GM12878 (cell line): ENCODE measurements around the gene DLL1.

Source experiments
- ATF3 ChIP-seq: IDR thresholded peaks from 2 replicates; pipeline ENCODE4 v1.6.1; 2011; ENCODE audit warnings: low read depth, mild to moderate bottlenecking, low read length, moderate library complexity, borderline replicate concordance; ENCODE audit errors: extremely low read depth
- CTCF ChIP-seq, 3 experiments: IDR thresholded peaks in 2 of 3; conservative IDR thresholded peaks in 1 of 3; 2 replicates each; pipeline ENCODE4 v1.5.1; 2011; ENCODE audit warnings: low read depth in 3 of 3, low read length in 3 of 3, mild to moderate bottlenecking in 3 of 3, control low read depth in 2 of 3, moderate library complexity in 2 of 3, inconsistent platforms in 1 of 3, mixed read lengths in 1 of 3; ENCODE audit not compliant: control insufficient read depth in 2 of 3, insufficient read depth in 1 of 3; ENCODE audit errors: extremely low read depth in 1 of 3
- POLR2A ChIP-seq: IDR thresholded peaks from 2 replicates; pipeline ENCODE4 v1.6.1; 2011; ENCODE audit warnings: low read depth, mild to moderate bottlenecking, low read length

- TF ChIP-seq POLR2A (no peak), ATF3 (no peak), CTCF (IDR thresholded peaks at IDR 0.05 in 2 of 3, conservative IDR thresholded peaks at IDR 0.05 in 1 of 3; ENCODE audit: control insufficient read depth in 2 of 3, extremely low read depth in 1 of 3, insufficient read depth in 1 of 3, low read depth in 3 of 3, low read length in 3 of 3) (no peak)
These were observed 45.3 kb downstream of the DLL1 start for GRCh38 chr6:170245475-170245992.
